Left colon (tissue), 2 donors: ENCODE measurements around the gene EFHC2. TPM values are rescaled to one million over a fixed set of nuclear protein-coding genes. Genes with fewer than 3 reads are reported as not detected.

Source experiments
- ATAC-seq: fragments of 200-7000 bp; cut with Tn5 transposase; one replicate; pipeline ENCODE4 v1.9.1; 2020; ENCODE audit warnings: mild to moderate bottlenecking, moderate library complexity
- DNase-seq, 2 donors: peaks; one replicate each; pipeline ENCODE4 v3.0.0-alpha.2; 2020
- intact Hi-C, 2 donors: fragments of 100-400 bp; cut with DNase I in 1 of 2; cut with micrococcal nuclease in 1 of 2; formaldehyde crosslinking; loops; one replicate each; pipeline versions ENCODE4 v1.11.2 to v1.14.0; 2022; cut with DNase I, micrococcal nuclease
- total RNA-seq, 2 donors: library from RNA; stranded (reverse); fragmentation: NEBNext Ultra II Directional; extraction: Animal tissue kit (Norgen Biotek cat#: 25700); gene quantifications; one replicate each; pipeline ENCODE4 v1.2.1, GENCODE V29; 2021
- donor health status: DM: no; HTN: no; CAD: no.
- donor health status: DM: yes; HTN: yes; CAD: no.

EFHC2 gene
- total RNA-seq, 2 donors from 2014 or later, result 1.9 to 2.1 TPM

- ATAC-seq, result no peak
- DNase-seq, result no peak
- intact Hi-C loops, result no loop called here
Observed at GRCh38 chrX:44175455-44175854, 168.0 kb downstream of the EFHC2 start.

DNA sequence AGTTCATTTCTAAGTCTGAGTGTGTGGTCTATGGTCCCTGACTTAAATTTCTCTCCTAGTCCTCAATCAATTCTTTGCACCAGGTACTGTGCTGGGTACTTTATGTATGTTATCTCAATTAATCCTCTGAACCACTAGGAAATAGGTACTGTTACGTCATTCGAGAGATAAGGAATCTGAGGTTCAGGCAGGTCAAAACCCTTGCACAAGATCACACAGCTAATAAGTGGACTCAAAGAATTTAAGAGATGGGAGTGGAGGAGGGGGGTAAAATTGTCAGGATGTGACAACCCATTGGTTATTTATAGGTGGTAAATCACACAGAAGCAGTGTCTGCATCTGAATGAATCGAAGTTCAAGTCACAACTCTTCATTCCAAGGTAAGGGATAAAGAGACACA, 169.4 kb downstream of the EFHC2 start:
- ATAC-seq (no peak), DNase-seq (no peak)
- intact Hi-C loops, result no loop called here

- intact Hi-C loops, result no loop called here
- ATAC-seq (no peak), DNase-seq (no peak)
Observed at GRCh38 chrX:44173219-44173618, 170.3 kb downstream of the EFHC2 start.

GRCh38 chrX:44167116-44167515, 176.4 kb downstream of the EFHC2 start:
- intact Hi-C loops, result no loop called here
- DNase-seq, result no peak
- ATAC-seq, result no peak

DNA sequence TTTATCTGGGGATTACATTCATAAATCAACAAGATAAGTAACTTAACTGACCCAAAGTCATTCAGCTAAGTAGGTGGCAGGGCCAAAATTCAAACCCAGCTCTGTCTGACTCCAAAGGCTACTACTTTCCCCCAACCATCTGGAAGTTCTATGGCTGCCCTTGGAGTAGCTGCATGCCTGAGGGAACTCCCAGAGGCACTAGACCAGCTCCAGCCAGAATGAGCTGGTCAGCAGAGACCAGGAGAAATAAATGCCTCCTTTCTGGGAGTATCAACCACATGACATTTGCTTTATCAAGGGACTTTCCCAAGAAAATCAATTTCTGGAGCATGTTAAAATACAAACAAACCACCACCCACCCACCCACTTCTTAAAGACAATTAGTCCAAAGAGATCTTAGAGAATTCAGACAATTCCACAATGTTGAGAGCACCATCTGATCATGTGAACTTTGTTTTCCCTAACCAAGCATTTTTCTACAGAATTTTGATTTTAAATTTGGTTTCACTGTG, 180.5 kb downstream of the EFHC2 start:
- intact Hi-C loops, result no loop called here
- ATAC-seq, result no peak
- no peak for DNase-seq

GRCh38 chrX:44157858-44158257, 185.6 kb downstream of the EFHC2 start:
- no peak for ATAC-seq
- intact Hi-C loops, result no loop called here

GRCh38 chrX:44157283-44157682, 186.2 kb downstream of the EFHC2 start:
- ATAC-seq (no peak), DNase-seq (no peak)
- intact Hi-C loops, result no loop called here

More at GRCh38 chrX:44157858-44158257, 185.6 kb downstream of the EFHC2 start:
- no peak for DNase-seq

GRCh38 chrX:44156726-44157125, 186.7 kb downstream of the EFHC2 start:
- no peak for ATAC-seq
- no peak for DNase-seq

DNA sequence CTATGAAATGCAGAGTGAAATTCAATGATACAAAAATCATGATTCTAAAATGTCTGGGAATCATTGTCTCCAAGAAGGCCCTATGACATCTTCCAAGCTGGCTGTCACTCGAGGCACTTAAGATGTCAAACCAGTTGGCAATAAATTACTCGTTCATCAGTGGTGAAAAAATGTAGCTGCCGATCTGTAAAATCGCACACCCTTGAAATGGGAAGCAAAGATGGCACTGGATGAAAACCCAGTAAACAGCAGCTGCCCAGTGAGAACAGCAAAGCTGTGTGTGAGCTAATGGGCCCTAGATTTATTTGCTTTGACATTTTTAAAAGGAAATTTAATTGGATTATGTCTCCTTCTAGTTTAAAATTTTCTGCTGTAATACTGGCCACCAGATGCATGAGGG, 188.3 kb downstream of the EFHC2 start:
- intact Hi-C loops, result no loop called here
- DNase-seq (no peak), ATAC-seq (no peak)

More at GRCh38 chrX:44156726-44157125, 186.7 kb downstream of the EFHC2 start:
- intact Hi-C loops, result no loop called here

- intact Hi-C loops, result no loop called here
- ATAC-seq, result no peak
- no peak for DNase-seq
Observed at GRCh38 chrX:44152852-44153251, 190.6 kb downstream of the EFHC2 start.

DNA sequence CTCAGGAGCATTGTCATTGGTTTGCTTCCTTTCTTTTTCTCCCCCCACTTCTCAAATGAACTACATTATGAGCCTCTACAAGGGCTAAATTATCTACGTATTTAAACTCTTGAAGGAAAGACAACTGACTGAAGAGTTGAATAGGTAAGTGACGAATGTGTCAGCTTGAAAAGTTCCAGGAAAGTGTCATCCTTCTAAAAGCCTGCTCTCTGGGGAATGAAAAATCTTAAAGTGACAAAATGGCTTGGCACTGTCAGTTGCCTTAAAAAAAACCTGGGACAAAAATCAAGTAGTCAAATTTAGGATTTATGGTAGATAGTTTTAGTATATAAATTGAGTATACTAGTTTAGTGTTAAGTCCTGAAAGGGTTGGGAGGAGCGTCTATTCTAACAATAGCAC, 196.3 kb downstream of the EFHC2 start:
- intact Hi-C loops, result no loop called here
- ATAC-seq, result no peak
- DNase-seq, result no peak

DNA sequence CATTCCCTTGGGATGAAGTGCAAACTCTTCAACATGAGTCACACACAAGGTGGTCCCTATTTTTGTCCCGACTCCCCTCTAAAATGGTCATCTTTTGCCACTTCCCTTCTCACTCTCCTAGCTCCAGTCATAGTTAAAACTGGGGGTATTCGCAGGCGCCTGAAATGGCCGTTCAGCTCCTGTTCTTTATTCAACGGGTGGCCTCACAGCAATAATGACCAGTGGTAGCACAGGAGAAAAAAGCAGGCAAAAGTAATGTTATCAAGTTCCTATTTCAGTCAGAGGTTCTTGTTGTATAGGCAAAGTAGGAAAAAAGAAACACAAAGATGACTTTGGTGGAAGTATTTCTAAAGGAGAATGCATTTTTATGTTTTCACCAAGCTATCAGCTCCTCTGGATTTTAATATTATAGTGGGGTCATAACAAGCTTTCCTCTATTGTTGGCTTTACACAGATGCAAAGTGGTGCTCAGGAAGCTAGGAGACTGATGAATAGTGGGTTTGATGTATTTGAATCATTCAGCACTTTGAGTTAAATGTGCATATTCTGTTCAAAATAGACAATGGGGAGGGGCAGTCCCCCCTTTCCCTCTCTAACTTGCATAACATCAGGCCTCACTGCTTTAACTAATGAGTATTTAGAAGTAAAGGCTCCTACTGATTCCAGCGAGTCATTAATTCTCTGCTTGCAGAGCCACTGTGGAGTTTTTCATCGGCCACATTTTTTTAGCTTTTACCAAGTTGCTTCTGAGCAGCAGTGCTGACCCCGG, 199.1 kb downstream of the EFHC2 start:
- ATAC-seq (no peak), DNase-seq (no peak)
- intact Hi-C loops, result no loop called here

DNA sequence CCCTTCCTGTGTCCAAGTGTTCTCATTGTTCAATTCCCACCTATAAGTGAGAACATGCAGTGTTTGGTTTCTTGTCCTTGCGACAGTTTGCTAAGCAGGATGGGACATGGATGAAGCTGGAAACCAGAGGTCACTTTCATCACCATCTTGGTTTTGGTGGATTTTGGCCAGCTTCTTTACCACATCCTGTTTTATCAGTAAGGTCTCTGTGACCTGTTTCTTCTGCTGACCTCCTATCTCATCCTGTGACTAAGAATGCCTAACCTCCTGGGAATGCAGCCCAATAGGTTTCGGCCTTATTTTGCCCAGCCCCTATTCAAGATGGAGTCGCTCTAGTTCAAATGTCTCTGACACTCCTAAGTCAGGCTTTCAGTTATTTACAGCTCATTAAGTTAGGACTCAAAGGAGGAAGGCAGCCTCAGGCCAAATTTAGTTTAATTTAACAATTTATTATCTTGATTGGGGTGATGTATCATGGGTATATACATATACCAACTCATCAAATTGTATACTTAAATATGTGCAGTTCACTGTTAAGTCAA, 200.3 kb downstream of the EFHC2 start:
- DNase-seq (no peak), ATAC-seq (no peak)
- intact Hi-C loops, result no loop called here

GRCh38 chrX:44130189-44130588, 213.3 kb downstream of the EFHC2 start:
- intact Hi-C loops, result no loop called here
- ATAC-seq (peak; percentile 98), DNase-seq (no peak)

DNA sequence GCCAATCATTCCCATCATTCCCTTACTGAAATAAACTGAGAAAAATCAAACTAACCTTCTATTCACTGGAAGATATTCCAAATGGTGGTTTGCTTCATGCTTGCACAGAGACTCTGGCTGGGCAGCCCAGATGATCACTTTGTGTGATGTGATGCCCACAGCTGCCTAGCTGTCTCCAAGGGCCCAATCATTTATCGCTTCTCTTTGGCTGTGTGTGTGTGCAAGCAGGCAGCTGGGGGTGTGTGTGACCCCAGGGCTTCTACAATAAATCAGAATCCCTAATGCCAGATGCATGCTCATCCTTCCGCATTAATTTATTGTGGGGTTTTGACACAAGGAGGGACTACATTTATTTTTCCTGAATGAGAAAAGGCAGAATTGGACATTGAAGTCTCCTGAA, 230.1 kb downstream of the EFHC2 start:
- ATAC-seq, result no peak
- no peak for DNase-seq
- intact Hi-C loops, result no loop called here

GRCh38 chrX:44106864-44107263, 236.6 kb downstream of the EFHC2 start:
- intact Hi-C loops, result no loop called here
- ATAC-seq, result no peak
- no peak for DNase-seq

DNA sequence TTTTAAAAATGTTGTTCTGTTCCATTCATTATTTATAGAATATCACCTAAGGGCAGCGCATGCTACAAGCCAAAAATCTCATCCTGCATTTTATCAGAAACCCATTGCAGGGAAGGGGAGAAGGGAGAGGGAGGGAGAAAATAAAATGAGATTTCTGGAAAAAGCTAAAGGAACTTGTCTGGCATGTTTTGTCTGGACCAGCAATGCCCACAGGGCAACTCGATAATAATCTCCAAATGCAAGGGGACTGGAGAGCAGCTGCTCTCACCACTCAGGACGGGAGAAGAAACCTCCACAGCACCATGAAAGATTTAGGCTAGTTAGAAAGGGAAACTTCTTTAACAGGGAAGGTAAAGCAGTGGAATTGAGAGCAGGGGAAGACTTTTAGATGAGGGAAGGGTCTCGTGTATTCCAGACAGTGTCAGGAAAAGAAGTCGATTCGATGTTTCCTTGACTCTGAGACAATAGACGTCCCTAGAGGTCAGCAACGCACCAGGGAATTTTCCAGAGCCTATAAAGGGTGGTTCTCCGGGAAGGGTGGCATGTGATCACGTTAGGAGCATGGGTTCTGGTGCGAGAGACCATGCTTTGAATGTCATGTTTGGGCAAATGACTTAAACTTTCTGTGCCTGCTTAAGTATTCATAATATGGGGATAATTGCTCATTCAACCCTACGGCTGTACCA, 238.1 kb downstream of the EFHC2 start:
- ATAC-seq (no peak), DNase-seq (no peak)
- intact Hi-C loops, result no loop called here

DNA sequence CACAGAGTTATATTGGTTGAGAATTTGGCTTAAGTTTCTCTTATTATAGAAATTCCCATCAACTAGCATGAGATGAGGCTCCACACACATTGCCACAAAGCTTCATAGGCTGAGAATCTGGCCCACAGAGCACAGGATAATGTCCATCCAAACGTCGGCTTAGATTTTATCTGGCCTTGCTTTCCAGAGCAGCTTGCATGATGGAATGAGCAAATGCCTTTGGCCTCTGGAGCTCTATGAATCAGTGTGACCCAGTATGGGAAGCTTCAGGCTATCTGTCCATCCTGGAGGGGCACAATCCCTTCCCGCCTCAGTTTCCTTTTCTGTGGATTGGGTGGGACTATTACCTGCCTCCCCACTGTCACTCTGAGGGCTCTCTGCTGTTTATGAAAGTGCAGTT, 238.8 kb downstream of the EFHC2 start:
- DNase-seq (no peak), ATAC-seq (no peak)
- intact Hi-C loops, result no loop called here

DNA sequence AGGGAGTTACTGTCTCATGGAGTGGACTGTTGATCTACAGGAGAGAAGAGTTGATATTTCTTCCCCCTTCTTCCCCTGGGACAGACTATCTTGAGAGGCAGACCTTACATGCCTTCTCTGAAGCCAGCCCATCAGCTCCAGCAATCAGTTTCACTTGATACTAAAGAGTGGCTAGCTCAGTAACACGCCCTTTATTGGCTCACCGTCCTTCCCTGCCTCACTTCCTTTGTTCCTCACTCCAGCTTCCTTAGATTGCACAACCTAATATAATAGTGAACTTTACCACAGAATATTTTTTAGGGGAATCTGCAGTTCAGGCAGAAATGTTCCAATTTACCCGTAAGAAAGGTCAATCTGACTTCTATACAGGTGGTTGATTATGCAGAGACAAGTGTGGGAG, 242.2 kb downstream of the EFHC2 start:
- intact Hi-C loops, result no loop called here
- ATAC-seq (peak; percentile 66), DNase-seq (peak in 1 of 2 donors; percentile 6)

DNA sequence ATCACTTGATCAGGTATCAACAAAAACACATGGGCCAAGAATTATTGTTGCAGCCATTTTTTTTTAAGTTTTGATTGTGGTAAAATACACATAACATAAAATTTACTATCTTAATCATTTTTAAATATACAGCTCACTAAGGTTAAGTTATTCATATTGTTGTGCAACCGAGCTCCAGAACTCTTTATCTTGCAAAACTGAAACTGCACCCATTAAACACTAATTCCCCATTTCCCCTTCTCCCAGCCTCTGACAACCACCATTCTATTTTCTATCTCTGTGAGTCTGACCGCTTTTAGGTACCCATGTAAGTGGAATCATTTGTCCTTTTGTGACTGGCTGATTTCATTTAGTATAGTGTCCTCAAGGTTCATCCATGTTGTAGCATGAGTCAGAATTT, 244.1 kb downstream of the EFHC2 start:
- ATAC-seq, result no peak
- intact Hi-C loops, result no loop called here
- DNase-seq, result no peak
